DOHH2 (cell line): ENCODE measurements around the gene HIVEP2.

ENCODE experiments used
- EZH2phosphoT487 ChIP-seq: fragments of 200-600 bp; sonication (generic); IDR thresholded peaks from 2 replicates; pipeline ENCODE4 v1.6.1; 2017; ENCODE audit warnings: borderline replicate concordance, mild to moderate bottlenecking, antibody characterized with exemption, low read length, moderate library complexity, mixed read lengths
- TF ChIP-seq, protein P1 (sequence below): fragments of 200-600 bp; sonication (generic); IDR thresholded peaks from one replicate; pipeline ENCODE4 v1.5.1; 2014; ENCODE audit warnings: antibody characterized with exemption, mild to moderate bottlenecking, low read depth, low read length; ENCODE audit not compliant: poor library complexity, severe bottlenecking

DNA sequence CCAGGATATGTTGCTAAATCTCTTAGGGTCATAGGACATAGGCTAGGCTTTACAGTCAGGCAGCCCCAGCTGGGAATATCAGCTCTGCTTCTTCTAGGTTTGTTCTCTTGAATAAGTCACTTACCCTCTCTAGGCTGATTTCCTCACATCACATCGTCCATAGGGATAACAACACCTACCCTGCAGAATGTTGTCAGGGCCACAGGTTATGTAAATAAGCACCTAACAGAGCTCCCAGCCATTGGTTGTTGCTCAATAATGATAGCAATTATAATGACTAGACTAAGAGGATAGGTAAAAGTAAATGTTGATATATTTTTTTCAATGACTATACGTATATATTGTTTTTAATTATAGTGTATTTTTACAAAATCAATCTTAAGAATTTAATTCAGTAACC is 135.0 kb downstream of the HIVEP2 start:
- TF ChIP-seq, protein P1, sequence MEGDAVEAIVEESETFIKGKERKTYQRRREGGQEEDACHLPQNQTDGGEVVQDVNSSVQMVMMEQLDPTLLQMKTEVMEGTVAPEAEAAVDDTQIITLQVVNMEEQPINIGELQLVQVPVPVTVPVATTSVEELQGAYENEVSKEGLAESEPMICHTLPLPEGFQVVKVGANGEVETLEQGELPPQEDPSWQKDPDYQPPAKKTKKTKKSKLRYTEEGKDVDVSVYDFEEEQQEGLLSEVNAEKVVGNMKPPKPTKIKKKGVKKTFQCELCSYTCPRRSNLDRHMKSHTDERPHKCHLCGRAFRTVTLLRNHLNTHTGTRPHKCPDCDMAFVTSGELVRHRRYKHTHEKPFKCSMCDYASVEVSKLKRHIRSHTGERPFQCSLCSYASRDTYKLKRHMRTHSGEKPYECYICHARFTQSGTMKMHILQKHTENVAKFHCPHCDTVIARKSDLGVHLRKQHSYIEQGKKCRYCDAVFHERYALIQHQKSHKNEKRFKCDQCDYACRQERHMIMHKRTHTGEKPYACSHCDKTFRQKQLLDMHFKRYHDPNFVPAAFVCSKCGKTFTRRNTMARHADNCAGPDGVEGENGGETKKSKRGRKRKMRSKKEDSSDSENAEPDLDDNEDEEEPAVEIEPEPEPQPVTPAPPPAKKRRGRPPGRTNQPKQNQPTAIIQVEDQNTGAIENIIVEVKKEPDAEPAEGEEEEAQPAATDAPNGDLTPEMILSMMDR, result no peak
- TF ChIP-seq EZH2phosphoT487, result no peak
